Measurements from ENCODE around the gene DTX2. TPM values are rescaled to one million over a fixed set of nuclear protein-coding genes. Genes with fewer than 3 reads are reported as not detected.

DTX2 gene
- polyA plus RNA-seq, 1 donor (not counting 4 experiments of a cell fraction or from before 2014, with no cell fraction given): 15.1 TPM

Small RNA genes within 50 kb of the gene (small RNA-seq; reads per million reads assigned to genes)
- 0 reads per million in 3 experiments for gene RF00019 (ENCODE audit: insufficient read length in 3 of 3, low read depth in 3 of 3, low replicate concordance in 1 of 3)

Other genes with a start within 250 kb of the DTX2 start
- 460 to 1,644 TPM (median 478 TPM) in 3 replicates for gene HSPB1, start 159.0 kb upstream of the DTX2 start, polyA plus RNA-seq
- 88.1 to 130 TPM (median 116 TPM) in 3 replicates for gene YWHAG, start 102.7 kb upstream of the DTX2 start, polyA plus RNA-seq
- 0.98 to 1.6 TPM (median 1.1 TPM) in 3 replicates for gene SSC4D, start 52.0 kb upstream of the DTX2 start, polyA plus RNA-seq
- 6.9 to 13.6 TPM (median 7.7 TPM) in 3 replicates for gene ZP3, start 36.8 kb upstream of the DTX2 start, polyA plus RNA-seq
- 2.6 to 11.9 TPM (median 7.5 TPM) in 3 replicates for gene UPK3B, start 48.8 kb downstream of the DTX2 start, polyA plus RNA-seq
- gene SPDYE16, start 81.6 kb downstream of the DTX2 start, polyA plus RNA-seq: not detected in 3 replicates
- 6.9 to 11.7 TPM (median 9.1 TPM) in 3 replicates for gene POMZP3, start 165.6 kb downstream of the DTX2 start, polyA plus RNA-seq